ENCODE measurements around the gene STIP1. TPM values are rescaled to one million over a fixed set of nuclear protein-coding genes. Genes with fewer than 3 reads are reported as not detected.

STIP1 gene
- total and polyA plus RNA-seq, 2 of the 4 experiments (the other 2 are of a cell fraction), result 201 to 489 TPM

- ChIA-PET POLR2A (ENCODE audit: unreplicated experiment) (interaction anchor here (0.6 to 1.1 kb wide), 2 partner anchors 36 to 56 kb away, joined by 3 to 24 read pairs; no protein-coding TSS in a partner anchor), CTCF (interaction anchor here (0.6 to 2.5 kb wide), 3 partner anchors 37 to 882 kb away, joined by 3 to 8 read pairs (median 5); no protein-coding TSS in a partner anchor)
- peak overlapping the region; percentile 96 to 97; a peak in 3 of 4 replicates for H4K8ac ChIP-seq (ENCODE audit: low read depth in 2 of 2, low read length in 2 of 2)
- DNase-seq (peak; percentile 99), ATAC-seq (ENCODE audit: low read depth) (peak; percentile 85)
- peak overlapping the region; percentile 81 for H2AK9ac ChIP-seq (replicated peaks; ENCODE audit: low read depth, low read length, poor library complexity)
- peak overlapping the region; percentile 65 for H3K4me3 ChIP-seq (ENCODE audit: insufficient read depth, low read depth, low read length)
- H2BK20ac ChIP-seq (ENCODE audit: low read depth, low read length), result no peak overlapping the region
- H3K18ac ChIP-seq (ENCODE audit: low read depth, low read length), result peak overlapping the region; percentile 20; the same call in 1 of the 2 replicates
- H4K20me1 ChIP-seq (ENCODE audit: insufficient read depth, low read length), result peaks cover 22% of the 10 kb centered on the region
- H3K36me3 ChIP-seq (ENCODE audit: control insufficient read depth, insufficient read depth, low read length), result peaks cover 28% of the 10 kb centered on the region
- no peaks in the 10 kb centered on the region for H3K27me3 ChIP-seq (ENCODE audit: control insufficient read depth, insufficient read depth, low read length)
- peak overlapping the region; percentile 93 for H3K4ac ChIP-seq (ENCODE audit: low read depth, low read length)
- H3K56ac ChIP-seq (ENCODE audit: extremely low read depth, insufficient read depth, low read length), result no peak overlapping the region
- H2AFZ ChIP-seq (replicated peaks; ENCODE audit: low read length, poor library complexity), result peak overlapping the region; percentile 99
- in situ Hi-C loops (cut with MboI; ENCODE audit: low sequenced_read_pairs), result no loop called here
- no peak overlapping the region; the same call in 1 of the 2 replicates for H2AK5ac ChIP-seq (ENCODE audit: low read depth, low read length)
- H3K23ac ChIP-seq (ENCODE audit: low read depth, low read length), result no peak overlapping the region
- 0 out of 2 replicates have a peak overlapping the region, but pooled peaks have one; percentile 14 for H4K5ac ChIP-seq (ENCODE audit: low read depth, low read length)
- dilution Hi-C loops (cut with HindIII; ENCODE audit: low sequenced_read_pairs, unreplicated experiment), result no loop called here
- no peaks in the 10 kb centered on the region for H3K9me3 ChIP-seq (ENCODE audit: control insufficient read depth, insufficient read depth, low read length)
- peaks cover 18 to 37% of the 10 kb centered on the region in 2 experiments; a peak in 3 of 4 replicates for H3K79me1 ChIP-seq (ENCODE audit: low read depth in 1 of 2, low read length in 2 of 2)
- H3K9ac ChIP-seq (ENCODE audit: low read depth, low read length), result peak overlapping the region; percentile 68
- peak overlapping the region; percentile 83; the same call in 1 of the 2 replicates for H4K91ac ChIP-seq (ENCODE audit: insufficient read depth, low read depth, low read length)
- no TSS peak for BruUV-seq (replicated peaks)
- peak overlapping the region; percentile 81; the same call in 1 of the 2 replicates for H3K14ac ChIP-seq (replicated peaks; ENCODE audit: low read depth, low read length)
- peak overlapping the region; percentile 92 for H2BK5ac ChIP-seq (ENCODE audit: low read depth, low read length, poor library complexity, severe bottlenecking)
- peaks cover 13% of the 10 kb centered on the region for H3K4me1 ChIP-seq (ENCODE audit: control insufficient read depth, insufficient read depth, low read length)
- 0% methylated on average over 4 of the region's 24 CpGs; no CpG with 5 or more reads in 1 of the 2 experiments for WGBS, 2 experiments (ENCODE audit: extremely low coverage in 2 of 2, insufficient read length in 1 of 2)
- H2BK120ac ChIP-seq (ENCODE audit: low read depth, low read length), result peak overlapping the region; percentile 82; the same call in 1 of the 2 replicates
- H3K27ac ChIP-seq (ENCODE audit: insufficient read depth, low read length), result peak overlapping the region; percentile 89
- peak overlapping the region; percentile 12 for H3K4me2 ChIP-seq (ENCODE audit: low read depth, low read length)
- intact Hi-C loops (cut with micrococcal nuclease), result loop anchor here (2.0 kb wide), 1 partner anchor 54 kb away; the partner anchor contains the start of gene STIP1
- peaks cover 14% of the 10 kb centered on the region for H3K9me1 ChIP-seq (ENCODE audit: insufficient read depth, low read length)
- peak overlapping the region; percentile 35; the same call in 1 of the 3 replicates for H2BK15ac ChIP-seq (ENCODE audit: low read depth, low read length)
- TF ChIP-seq POLR2A (IDR thresholded peaks at IDR 0.05; ENCODE audit: low read depth, low read length), result no peak
- TF ChIP-seq RCOR1 (IDR thresholded peaks at IDR 0.05; ENCODE audit: insufficient replicate concordance, low read length), result no peak
- no peak for TF ChIP-seq MAZ (IDR thresholded peaks at IDR 0.05; ENCODE audit: borderline replicate concordance, low read depth, low read length)
- no peak for TF ChIP-seq RAD21 (IDR thresholded peaks at IDR 0.05; ENCODE audit: low read length)
- TF ChIP-seq CEBPB (IDR thresholded peaks at IDR 0.05; ENCODE audit: low read depth, low read length), result no peak
- TF ChIP-seq CTCF (conservative IDR thresholded peaks at IDR 0.05; ENCODE audit: low read depth, low read length), result no peak
- no peak for TF ChIP-seq FOS (IDR thresholded peaks at IDR 0.05; ENCODE audit: low read depth, low read length)
- no peak for TF ChIP-seq RFX5 (IDR thresholded peaks at IDR 0.05; ENCODE audit: low read depth, low read length)
- TF ChIP-seq CHD1 (IDR thresholded peaks at IDR 0.05; ENCODE audit: low read depth, low read length), result no peak
- no peak for TF ChIP-seq USF2 (IDR thresholded peaks at IDR 0.05; ENCODE audit: low read depth, low read length)
- no peak for TF ChIP-seq MAFK (IDR thresholded peaks at IDR 0.05; ENCODE audit: low read depth, low read length)
- no peak; the same call in 1 of the 2 replicates for TF ChIP-seq MXI1 (IDR thresholded peaks at IDR 0.05; ENCODE audit: borderline replicate concordance, low read depth, low read length)
- TF ChIP-seq SMC3 (IDR thresholded peaks at IDR 0.05; ENCODE audit: low read depth, low read length), result no peak
- TF ChIP-seq BHLHE40 (IDR thresholded peaks at IDR 0.05; ENCODE audit: low read depth, low read length), result no peak
- no peak for TF ChIP-seq NFE2L2 (IDR thresholded peaks at IDR 0.05; ENCODE audit: low read depth, low read length)
- TF ChIP-seq, protein P1, sequence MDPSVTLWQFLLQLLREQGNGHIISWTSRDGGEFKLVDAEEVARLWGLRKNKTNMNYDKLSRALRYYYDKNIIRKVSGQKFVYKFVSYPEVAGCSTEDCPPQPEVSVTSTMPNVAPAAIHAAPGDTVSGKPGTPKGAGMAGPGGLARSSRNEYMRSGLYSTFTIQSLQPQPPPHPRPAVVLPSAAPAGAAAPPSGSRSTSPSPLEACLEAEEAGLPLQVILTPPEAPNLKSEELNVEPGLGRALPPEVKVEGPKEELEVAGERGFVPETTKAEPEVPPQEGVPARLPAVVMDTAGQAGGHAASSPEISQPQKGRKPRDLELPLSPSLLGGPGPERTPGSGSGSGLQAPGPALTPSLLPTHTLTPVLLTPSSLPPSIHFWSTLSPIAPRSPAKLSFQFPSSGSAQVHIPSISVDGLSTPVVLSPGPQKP (IDR thresholded peaks at IDR 0.05; ENCODE audit: borderline replicate concordance, low read depth, low read length), result no peak
These were observed 55.2 kb downstream of the STIP1 start for GRCh38 chr11:64241241-64241490.
